ENCODE measurements around the gene CGB7.
"Not testable (repeated sequence)": the region's sequence is repeated elsewhere in the genome, so short reads cannot be mapped to it uniquely, and the experiment has no call there.

The CGB7 gene

DNA sequence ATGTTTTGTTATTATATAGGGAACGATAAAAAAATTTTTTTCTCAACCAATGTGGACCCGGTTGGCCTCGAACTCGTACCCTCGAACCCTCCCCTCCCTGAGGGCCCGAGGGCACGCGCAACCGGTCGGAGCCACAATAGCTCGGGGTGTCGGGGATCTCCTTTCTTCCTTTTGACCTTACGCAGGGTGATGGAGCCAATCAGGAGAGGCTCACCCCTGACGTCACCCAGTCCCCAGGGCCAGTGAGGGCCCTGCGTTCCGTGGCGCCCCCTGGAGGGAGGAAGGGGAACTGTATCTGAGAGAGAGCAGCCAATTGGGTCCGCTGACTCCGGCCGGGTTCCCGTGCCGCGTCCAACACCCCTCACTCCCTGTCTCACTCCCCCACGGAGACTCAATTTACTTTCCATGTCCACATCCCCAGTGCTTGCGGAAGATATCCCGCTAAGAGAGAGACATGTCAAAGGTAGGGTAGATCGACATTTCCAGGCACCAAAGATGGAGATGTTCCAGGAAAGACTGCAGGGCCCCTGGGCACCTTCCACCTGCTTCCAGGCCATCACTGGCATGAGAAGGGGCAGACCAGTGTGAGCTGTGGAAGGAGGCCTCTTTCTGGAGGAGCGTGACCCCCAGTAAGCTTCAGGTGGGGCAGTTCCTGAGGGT, 25.8 kb downstream of the CGB7 start, which contains the start of gene CGB2:
Gene CGB2, plus strand, starts transcription at position 249 of the 660 bp plus-strand sequence. Its CDS starts 206 bp downstream, at position 455.
- not testable (repeated sequence) for H3K4me1 ChIP-seq (ENCODE audit: control insufficient read depth, insufficient read depth, low read length); H3K9me3 ChIP-seq (ENCODE audit: control insufficient read depth, insufficient read depth, low read length); H3K27me3 ChIP-seq (ENCODE audit: control insufficient read depth, insufficient read depth, low read length); H3K9ac ChIP-seq (ENCODE audit: low read depth, low read length); H3K36me3 ChIP-seq (ENCODE audit: control insufficient read depth, insufficient read depth, low read length)
- peak within 1 kb of the TSS; percentile 43 for H3K4me3 ChIP-seq (ENCODE audit: low read depth, low read length)

DNA sequence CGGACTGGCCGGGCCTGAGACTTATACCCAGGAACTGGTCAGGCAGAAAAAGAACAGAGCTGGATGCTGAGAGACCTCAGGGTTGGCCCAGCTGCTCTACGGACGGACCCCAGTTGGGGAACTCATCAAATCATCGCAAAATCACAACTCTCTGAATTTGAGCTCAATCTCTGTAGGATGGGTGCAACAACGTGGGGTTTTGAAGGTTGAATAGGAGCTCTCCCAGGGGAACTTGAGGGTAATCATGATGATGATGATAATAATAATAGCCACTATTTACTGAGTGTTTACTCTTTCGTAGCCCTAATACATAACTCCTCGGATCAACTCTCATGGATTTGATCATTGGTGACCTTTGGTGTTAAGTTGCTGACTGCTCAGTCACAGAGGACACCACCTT, 27.2 kb downstream of the CGB7 start:
- H3K27me3 ChIP-seq (ENCODE audit: control insufficient read depth, insufficient read depth, low read length); H3K4me3 ChIP-seq (ENCODE audit: low read depth, low read length); H3K9ac ChIP-seq (ENCODE audit: low read depth, low read length); H3K4me1 ChIP-seq (ENCODE audit: control insufficient read depth, insufficient read depth, low read length); H3K9me3 ChIP-seq (ENCODE audit: control insufficient read depth, insufficient read depth, low read length); H3K36me3 ChIP-seq (ENCODE audit: control insufficient read depth, insufficient read depth, low read length): not testable (repeated sequence)

DNA sequence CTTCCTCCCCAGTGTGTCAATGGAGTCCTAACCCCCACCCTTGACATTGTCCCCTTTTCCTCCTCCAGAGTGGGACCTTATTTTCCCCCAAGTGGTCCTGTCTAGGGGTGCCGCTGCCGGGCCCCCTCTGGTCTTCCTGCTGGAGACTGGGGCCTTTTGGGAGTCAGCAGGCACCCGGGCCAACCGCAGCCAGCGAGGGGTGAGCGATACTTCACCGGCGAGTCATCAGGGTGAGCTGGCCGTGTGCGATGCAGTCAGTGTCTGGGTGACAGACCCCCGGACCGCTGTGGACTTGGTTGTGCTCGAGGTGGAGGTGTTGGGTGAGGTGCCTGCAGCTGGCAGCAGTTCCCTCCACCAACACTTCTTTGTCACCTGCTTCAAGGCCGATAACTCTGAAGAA, 27.8 kb downstream of the CGB7 start:
- not testable (repeated sequence) for H3K9me3 ChIP-seq (ENCODE audit: control insufficient read depth, insufficient read depth, low read length); H3K9ac ChIP-seq (ENCODE audit: low read depth, low read length); H3K4me3 ChIP-seq (ENCODE audit: low read depth, low read length); H3K4me1 ChIP-seq (ENCODE audit: control insufficient read depth, insufficient read depth, low read length); H3K36me3 ChIP-seq (ENCODE audit: control insufficient read depth, insufficient read depth, low read length); H3K27me3 ChIP-seq (ENCODE audit: control insufficient read depth, insufficient read depth, low read length)

DNA sequence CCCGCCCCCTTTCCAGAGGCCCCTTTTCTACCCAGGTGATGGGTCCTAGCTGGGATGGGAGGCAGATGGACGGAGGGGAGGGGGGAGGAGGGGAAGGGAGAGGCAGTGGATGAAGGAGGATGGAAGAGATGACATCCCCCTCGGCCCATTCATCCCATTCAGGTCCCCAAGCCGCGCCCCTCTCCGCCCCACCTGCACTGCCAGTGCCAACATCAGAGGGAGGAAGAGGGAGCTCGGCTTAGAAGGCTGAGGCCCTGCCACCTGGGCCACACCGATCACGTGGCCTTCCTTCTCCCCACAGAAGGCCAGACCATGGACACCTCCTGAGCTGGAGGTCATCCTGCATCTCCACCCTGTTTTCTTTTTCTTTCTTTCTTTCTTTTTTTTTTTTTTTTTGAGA, 28.9 kb downstream of the CGB7 start:
- H3K4me1 ChIP-seq (ENCODE audit: control insufficient read depth, insufficient read depth, low read length); H3K36me3 ChIP-seq (ENCODE audit: control insufficient read depth, insufficient read depth, low read length); H3K4me3 ChIP-seq (ENCODE audit: low read depth, low read length); H3K9me3 ChIP-seq (ENCODE audit: control insufficient read depth, insufficient read depth, low read length); H3K27me3 ChIP-seq (ENCODE audit: control insufficient read depth, insufficient read depth, low read length); H3K9ac ChIP-seq (ENCODE audit: low read depth, low read length): not testable (repeated sequence)

DNA sequence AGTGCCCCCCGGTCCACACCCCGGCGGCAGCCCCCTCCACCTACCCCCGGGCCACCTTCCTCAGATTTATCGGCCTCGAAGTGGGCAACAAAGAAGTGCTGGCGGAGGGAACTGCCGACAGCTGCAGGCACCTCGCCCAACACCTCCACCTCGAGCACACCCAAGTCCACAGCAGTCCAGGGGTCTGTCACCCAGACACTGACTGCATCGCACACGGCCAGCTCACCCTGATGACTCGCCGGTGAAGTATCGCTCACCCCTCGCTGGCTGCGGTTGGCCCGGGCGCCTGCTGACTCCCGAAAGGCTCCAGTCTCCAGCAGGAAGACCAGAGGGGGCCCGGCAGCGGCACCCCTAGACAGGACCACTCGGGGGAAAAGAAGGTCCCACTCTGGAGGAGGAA, 31.9 kb downstream of the CGB7 start:
- H3K4me3 ChIP-seq (ENCODE audit: low read depth, low read length), result not testable (repeated sequence)

DNA sequence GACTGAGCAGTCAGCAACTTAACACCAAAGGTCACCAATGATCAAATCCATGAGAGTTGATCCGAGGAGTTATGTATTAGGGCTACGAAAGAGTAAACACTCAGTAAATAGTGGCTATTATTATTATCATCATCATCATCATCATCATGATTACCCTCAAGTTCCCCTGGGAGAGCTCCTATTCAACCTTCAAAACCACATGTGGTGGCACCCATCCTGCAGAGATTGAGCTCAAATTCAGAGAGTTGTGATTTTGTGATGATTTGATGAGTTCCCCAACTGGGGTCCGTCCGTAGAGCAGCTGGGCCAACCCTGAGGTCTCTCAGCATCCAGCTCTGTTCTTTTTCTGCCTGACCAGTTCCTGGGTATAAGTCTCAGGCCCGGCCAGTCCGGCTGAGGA, 32.5 kb downstream of the CGB7 start:
- H3K4me3 ChIP-seq (ENCODE audit: low read depth, low read length); H3K9ac ChIP-seq (ENCODE audit: low read depth, low read length); H3K9me3 ChIP-seq (ENCODE audit: control insufficient read depth, insufficient read depth, low read length): not testable (repeated sequence)

More for the DNA sequence above, 31.9 kb downstream of the CGB7 start:
- H3K4me1 ChIP-seq (ENCODE audit: control insufficient read depth, insufficient read depth, low read length); H3K9ac ChIP-seq (ENCODE audit: low read depth, low read length); H3K36me3 ChIP-seq (ENCODE audit: control insufficient read depth, insufficient read depth, low read length); H3K9me3 ChIP-seq (ENCODE audit: control insufficient read depth, insufficient read depth, low read length): not testable (repeated sequence)
- H3K27me3 ChIP-seq (ENCODE audit: control insufficient read depth, insufficient read depth, low read length), result peaks cover 13% of the 10 kb centered on the region

DNA sequence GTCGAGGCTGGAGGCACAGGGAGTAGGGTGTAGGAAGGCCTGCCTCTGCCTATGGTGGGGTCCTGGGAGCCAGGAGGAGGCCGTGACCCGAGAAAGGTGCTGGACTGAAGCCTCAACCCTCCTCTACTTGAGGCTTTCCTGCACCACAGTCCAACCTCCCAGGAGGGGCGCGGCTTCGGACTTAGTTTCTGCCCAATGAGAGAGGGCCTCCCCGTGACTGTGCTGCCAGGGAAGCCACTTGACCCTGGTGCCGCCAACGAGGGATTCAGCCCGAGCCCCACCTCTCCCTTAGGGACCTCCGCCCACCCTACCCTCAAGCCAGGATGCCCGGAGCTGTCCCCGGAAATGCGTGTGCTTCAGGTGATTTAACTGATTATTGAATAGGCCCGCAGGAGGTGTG, 33.3 kb downstream of the CGB7 start, which contains the start of gene CGB3:
Gene CGB3, minus strand, starts transcription at position 101 of the 400 bp plus-strand sequence. CDS start 362 bp downstream, outside the sequence.
- not testable (repeated sequence) for H3K4me3 ChIP-seq (ENCODE audit: low read depth, low read length); H3K4me1 ChIP-seq (ENCODE audit: control insufficient read depth, insufficient read depth, low read length); H3K9me3 ChIP-seq (ENCODE audit: control insufficient read depth, insufficient read depth, low read length); H3K9ac ChIP-seq (ENCODE audit: low read depth, low read length); H3K36me3 ChIP-seq (ENCODE audit: control insufficient read depth, insufficient read depth, low read length)
- peaks cover 18% of the 10 kb centered on the region for H3K27me3 ChIP-seq (ENCODE audit: control insufficient read depth, insufficient read depth, low read length)

More for the DNA sequence above, 32.5 kb downstream of the CGB7 start:
- H3K4me1 ChIP-seq (ENCODE audit: control insufficient read depth, insufficient read depth, low read length); H3K36me3 ChIP-seq (ENCODE audit: control insufficient read depth, insufficient read depth, low read length): not testable (repeated sequence)
- H3K27me3 ChIP-seq (ENCODE audit: control insufficient read depth, insufficient read depth, low read length), result peaks cover 18% of the 10 kb centered on the region

DNA sequence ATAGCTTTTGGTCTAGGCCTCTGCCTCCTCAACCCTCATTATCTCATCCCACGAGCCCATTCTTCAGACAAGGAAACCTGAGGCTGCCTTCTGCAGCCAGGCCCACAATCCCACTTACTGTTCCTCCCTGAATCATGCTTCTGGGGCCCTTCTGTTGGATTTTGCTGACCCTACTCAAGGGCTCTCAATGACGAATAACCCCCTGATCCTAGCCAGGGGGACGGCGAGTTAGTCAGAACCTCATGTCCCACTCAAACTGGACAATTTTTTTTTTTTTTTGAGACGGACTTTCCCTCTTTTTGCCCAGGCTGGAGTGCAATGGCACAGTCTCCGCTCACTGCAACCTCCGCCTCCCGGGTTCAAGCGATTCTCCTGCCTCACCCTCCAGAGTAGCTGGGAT, 35.4 kb downstream of the CGB7 start:
- Histone ChIP-seq H3K4me1 (ENCODE audit: control insufficient read depth, insufficient read depth, low read length) (peaks cover 9% of the 10 kb centered on the region), H3K36me3 (ENCODE audit: control insufficient read depth, insufficient read depth, low read length) (no peaks in the 10 kb centered on the region), H3K9me3 (ENCODE audit: control insufficient read depth, insufficient read depth, low read length) (no peaks in the 10 kb centered on the region), H3K4me3 (ENCODE audit: low read depth, low read length) (no peak overlapping the region), H3K9ac (ENCODE audit: low read depth, low read length) (no peak overlapping the region), H3K27me3 (ENCODE audit: control insufficient read depth, insufficient read depth, low read length) (peaks cover 30% of the 10 kb centered on the region)

DNA sequence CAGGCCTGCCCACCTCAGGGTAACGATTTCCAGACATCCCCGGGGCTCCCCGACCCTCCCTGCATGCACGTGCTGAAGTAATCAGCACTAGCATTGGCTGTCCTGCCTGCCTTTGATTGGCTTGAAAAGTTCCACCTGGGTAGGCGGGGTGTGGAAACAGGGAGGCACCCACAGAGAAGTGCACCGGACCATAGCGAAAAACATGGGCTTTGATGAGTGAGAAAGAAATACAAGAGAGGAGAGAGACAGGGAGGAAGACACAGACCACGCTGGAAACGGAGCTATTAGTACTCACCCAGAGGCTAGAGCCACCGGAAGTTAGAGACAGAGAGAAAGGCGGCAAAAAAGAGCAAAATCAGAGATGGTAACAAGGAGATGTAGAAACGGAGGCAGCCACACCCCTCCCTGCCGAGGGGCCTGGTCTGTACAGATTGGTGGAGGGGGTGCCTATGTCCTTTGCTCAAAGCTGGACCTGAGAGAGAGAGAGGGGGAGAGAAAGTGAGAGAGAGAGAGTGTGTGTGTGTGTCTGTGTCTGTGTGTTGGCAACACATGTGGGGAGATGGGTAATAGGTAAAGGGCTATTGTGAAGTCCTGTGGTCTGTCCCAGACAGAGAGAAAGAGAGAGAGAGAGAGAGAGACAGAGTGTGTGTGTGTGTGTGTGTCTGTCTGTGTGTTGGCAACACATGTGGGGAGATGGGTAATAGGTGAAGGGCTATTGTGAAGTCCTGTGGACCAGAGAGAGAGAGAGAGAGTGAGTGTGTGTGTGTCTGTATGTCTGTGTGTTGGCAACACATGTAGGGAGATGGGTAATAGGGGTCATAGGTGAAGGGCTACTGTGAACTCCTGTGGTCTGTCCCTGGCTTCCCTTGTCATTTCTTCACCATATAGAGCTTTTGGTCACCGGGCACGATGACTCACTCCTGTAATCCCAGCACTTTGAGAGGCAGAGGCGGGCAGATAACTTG, 36.3 kb downstream of the CGB7 start:
- H3K27me3 ChIP-seq (ENCODE audit: control insufficient read depth, insufficient read depth, low read length), result peaks cover 30% of the 10 kb centered on the region
- H3K4me3 ChIP-seq (ENCODE audit: low read depth, low read length), result no peak overlapping the region
- peaks cover 1% of the 10 kb centered on the region for H3K36me3 ChIP-seq (ENCODE audit: control insufficient read depth, insufficient read depth, low read length)
- H3K9ac ChIP-seq (ENCODE audit: low read depth, low read length), result no peak overlapping the region
- H3K4me1 ChIP-seq (ENCODE audit: control insufficient read depth, insufficient read depth, low read length), result peaks cover 9% of the 10 kb centered on the region
- H3K9me3 ChIP-seq (ENCODE audit: control insufficient read depth, insufficient read depth, low read length), result no peaks in the 10 kb centered on the region

DNA sequence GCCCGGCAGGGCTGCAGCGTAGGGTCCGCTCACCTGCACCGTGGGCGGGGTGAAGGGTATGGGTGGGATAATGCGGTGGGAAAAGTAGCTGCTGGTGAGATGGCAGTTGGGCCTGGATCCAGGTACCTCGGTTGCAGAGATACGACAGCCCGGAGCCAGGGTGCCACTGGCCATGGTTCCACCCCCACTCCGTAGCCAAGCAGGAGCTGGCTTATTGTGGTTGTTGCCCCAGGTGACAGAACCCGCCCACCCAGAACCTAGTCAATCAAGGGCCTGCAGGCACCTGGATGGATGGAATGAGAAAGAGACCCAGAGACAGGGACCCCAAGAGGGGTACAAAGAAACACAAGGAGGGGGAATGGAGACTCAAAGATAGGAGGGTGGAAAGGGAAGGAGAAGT, 37.2 kb downstream of the CGB7 start:
- Histone ChIP-seq H3K27me3 (ENCODE audit: control insufficient read depth, insufficient read depth, low read length) (peaks cover 30% of the 10 kb centered on the region), H3K4me1 (ENCODE audit: control insufficient read depth, insufficient read depth, low read length) (peaks cover 9% of the 10 kb centered on the region), H3K9ac (ENCODE audit: low read depth, low read length) (no peak overlapping the region), H3K4me3 (ENCODE audit: low read depth, low read length) (peak overlapping the region; percentile 30), H3K9me3 (ENCODE audit: control insufficient read depth, insufficient read depth, low read length) (no peaks in the 10 kb centered on the region), H3K36me3 (ENCODE audit: control insufficient read depth, insufficient read depth, low read length) (peaks cover 10% of the 10 kb centered on the region)

DNA sequence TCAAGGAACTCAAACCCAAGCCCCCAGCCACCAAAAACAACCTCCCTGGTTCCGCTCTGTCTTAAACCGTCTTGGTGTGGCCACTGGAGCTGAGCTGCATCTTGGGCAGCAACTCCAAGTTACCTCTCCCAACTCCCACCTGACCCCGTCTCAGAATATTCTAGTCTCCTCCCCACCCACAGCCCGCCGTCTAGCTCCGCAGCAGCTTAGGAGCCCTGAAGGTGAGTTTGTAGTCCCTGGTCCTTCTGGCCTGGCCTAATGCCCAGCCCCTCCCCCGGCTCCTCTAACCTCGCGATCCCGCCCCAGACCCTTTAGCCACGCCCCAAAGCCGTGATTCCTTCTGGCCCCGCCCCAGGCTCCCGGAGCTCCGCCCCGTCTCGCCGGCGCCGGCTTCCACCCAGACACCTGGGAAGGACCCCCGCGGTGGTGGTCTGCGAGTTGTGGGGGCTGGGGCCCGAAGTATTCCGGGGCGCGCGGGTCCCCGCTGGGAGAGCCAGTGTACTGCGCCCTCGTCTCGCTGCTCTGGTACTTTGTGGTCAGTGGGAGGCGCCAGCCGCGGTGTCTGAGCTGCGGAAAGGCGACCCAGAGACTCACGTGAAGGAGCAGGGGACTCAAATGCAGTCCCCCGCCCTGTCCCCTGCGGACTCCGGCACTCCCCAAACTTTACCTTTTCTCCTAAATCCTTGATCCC, 38.2 kb downstream of the CGB7 start:
- Histone ChIP-seq H3K4me1 (ENCODE audit: control insufficient read depth, insufficient read depth, low read length) (peaks cover 9% of the 10 kb centered on the region), H3K9me3 (ENCODE audit: control insufficient read depth, insufficient read depth, low read length) (no peaks in the 10 kb centered on the region), H3K9ac (ENCODE audit: low read depth, low read length) (no peak overlapping the region), H3K27me3 (ENCODE audit: control insufficient read depth, insufficient read depth, low read length) (peaks cover 30% of the 10 kb centered on the region), H3K36me3 (ENCODE audit: control insufficient read depth, insufficient read depth, low read length) (peaks cover 18% of the 10 kb centered on the region), H3K4me3 (ENCODE audit: low read depth, low read length) (peak overlapping the region; percentile 53)
